ENCODE measurements around the gene NUP210L. TPM values are rescaled to one million over a fixed set of nuclear protein-coding genes. Genes with fewer than 3 reads are reported as not detected.

NUP210L gene
- total RNA-seq, 4 donors from 2014 or later, result 0.18 TPM; not detected in 3

DNA sequence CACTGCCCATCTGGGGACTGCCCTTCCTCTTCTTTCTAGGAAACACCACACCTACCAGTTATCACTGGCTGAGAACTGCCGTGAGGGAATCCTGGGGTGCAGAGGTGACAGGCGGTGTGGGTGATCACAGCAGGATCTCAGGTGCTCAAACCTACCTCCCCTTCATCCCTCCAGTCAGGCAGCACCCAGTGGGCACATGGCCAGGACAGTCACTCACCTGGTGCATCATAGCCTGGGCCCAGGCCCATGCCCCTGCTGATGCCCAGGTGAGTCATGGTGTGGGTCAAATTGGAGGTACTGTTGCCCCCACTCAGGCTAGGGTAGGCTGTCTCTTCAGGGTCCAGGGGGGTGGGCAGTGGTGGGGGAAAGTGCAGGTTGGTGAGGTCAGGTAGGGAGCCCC, 203.1 kb downstream of the NUP210L start:
- Histone ChIP-seq H3K27ac (no peak overlapping the region), H3K36me3 (peaks cover 0 to 78% (median 0%) of the 10 kb centered on the region in 3 donors), H3K4me3 (no peak overlapping the region), H3K27me3 (no peaks in the 10 kb centered on the region), H3K9me3 (no peaks in the 10 kb centered on the region), H3K4me1 (peaks cover 0 to 15% (median 10%) of the 10 kb centered on the region in 4 donors)
- no peak for DNase-seq
- TF ChIP-seq, protein P1, sequence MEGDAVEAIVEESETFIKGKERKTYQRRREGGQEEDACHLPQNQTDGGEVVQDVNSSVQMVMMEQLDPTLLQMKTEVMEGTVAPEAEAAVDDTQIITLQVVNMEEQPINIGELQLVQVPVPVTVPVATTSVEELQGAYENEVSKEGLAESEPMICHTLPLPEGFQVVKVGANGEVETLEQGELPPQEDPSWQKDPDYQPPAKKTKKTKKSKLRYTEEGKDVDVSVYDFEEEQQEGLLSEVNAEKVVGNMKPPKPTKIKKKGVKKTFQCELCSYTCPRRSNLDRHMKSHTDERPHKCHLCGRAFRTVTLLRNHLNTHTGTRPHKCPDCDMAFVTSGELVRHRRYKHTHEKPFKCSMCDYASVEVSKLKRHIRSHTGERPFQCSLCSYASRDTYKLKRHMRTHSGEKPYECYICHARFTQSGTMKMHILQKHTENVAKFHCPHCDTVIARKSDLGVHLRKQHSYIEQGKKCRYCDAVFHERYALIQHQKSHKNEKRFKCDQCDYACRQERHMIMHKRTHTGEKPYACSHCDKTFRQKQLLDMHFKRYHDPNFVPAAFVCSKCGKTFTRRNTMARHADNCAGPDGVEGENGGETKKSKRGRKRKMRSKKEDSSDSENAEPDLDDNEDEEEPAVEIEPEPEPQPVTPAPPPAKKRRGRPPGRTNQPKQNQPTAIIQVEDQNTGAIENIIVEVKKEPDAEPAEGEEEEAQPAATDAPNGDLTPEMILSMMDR (IDR thresholded peaks at IDR 0.05), result no peak
- TF ChIP-seq POLR2A (IDR thresholded peaks at IDR 0.05), result no peak

GRCh38 chr1:153951183-153951582, 203.7 kb downstream of the NUP210L start:
- Histone ChIP-seq H3K9me3 (no peaks in the 10 kb centered on the region), H3K27ac (no peak overlapping the region), H3K4me3 (no peak overlapping the region), H3K27me3 (no peaks in the 10 kb centered on the region), H3K4me1 (peaks cover 0 to 13% (median 6%) of the 10 kb centered on the region in 4 donors), H3K36me3 (peaks cover 0 to 78% (median 0%) of the 10 kb centered on the region in 3 donors)
- DNase-seq, result no peak
- TF ChIP-seq, protein P1 (IDR thresholded peaks at IDR 0.05), result no peak
- TF ChIP-seq POLR2A (IDR thresholded peaks at IDR 0.05), result no peak

DNA sequence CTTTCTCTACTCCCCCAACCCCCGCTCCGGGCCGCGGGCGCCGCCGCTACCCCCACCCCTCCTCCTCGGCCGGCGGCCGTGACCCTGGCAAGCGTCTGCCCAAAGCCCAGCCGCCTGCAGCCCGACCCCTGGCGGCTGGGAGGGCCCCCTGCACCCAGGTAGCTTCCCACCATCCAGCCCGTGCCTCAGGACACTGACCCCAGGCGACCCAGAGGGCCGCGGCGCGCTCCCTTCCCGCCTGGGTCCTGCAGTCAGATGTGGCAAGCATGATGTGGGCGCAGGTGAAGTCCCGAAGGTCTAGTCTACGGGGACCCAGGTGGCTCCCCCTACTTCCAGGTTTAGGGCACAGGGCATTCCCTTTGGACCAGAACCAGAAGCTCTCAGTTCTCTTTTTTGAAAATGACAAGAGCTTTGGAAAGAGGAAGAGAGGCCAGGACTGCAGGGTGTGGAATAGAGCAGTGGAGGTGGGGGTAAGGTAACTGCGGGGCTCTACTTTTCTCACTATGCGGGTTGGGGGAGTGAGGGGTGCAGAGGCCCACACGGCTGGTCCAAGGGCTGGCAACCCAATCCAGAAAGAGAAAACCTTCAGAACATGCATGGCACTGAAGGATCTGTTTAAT, 208.1 kb downstream of the NUP210L start, which contains the start of gene DENND4B:
TSS of gene DENND4B (minus strand) at position 97 of the 620 bp plus-strand sequence. CDS start 2,344 bp downstream, outside the sequence.
- Histone ChIP-seq H3K9me3 (no peaks in the 10 kb centered on the region), H3K4me3 (peak within 1 kb of the TSS; percentile 89 to 99 (median 98)), H3K27ac (peak within 1 kb of the TSS; percentile 97 to 100 (median 99)), H3K4me1 (peaks cover 0 to 21% (median 8%) of the 10 kb centered on the region in 4 donors), H3K27me3 (no peaks in the 10 kb centered on the region), H3K36me3 (peaks cover 0 to 62% (median 0%) of the 10 kb centered on the region in 3 donors)
- TF ChIP-seq POLR2A (IDR thresholded peaks at IDR 0.05), result no peak
- TF ChIP-seq, protein P1 (IDR thresholded peaks at IDR 0.05), result peak; percentile 86 to 98 (median 89)
- DNase-seq, result peak; percentile 74 to 91 (median 88)

GRCh38 chr1:153945795-153946621, 208.9 kb downstream of the NUP210L start:
- Histone ChIP-seq H3K27ac (peak overlapping the region; percentile 97 to 100 (median 99)), H3K36me3 (peaks cover 0 to 62% (median 0%) of the 10 kb centered on the region in 3 donors), H3K9me3 (no peaks in the 10 kb centered on the region), H3K27me3 (no peaks in the 10 kb centered on the region), H3K4me1 (peaks cover 0 to 21% (median 8%) of the 10 kb centered on the region in 4 donors), H3K4me3 (peak overlapping the region; percentile 89 to 99 (median 98))
- DNase-seq, result peak; percentile 91 to 96 (median 92)
- TF ChIP-seq, protein P1 (IDR thresholded peaks at IDR 0.05), result no peak
- TF ChIP-seq POLR2A (IDR thresholded peaks at IDR 0.05), result peak; percentile 59 to 68

DNA sequence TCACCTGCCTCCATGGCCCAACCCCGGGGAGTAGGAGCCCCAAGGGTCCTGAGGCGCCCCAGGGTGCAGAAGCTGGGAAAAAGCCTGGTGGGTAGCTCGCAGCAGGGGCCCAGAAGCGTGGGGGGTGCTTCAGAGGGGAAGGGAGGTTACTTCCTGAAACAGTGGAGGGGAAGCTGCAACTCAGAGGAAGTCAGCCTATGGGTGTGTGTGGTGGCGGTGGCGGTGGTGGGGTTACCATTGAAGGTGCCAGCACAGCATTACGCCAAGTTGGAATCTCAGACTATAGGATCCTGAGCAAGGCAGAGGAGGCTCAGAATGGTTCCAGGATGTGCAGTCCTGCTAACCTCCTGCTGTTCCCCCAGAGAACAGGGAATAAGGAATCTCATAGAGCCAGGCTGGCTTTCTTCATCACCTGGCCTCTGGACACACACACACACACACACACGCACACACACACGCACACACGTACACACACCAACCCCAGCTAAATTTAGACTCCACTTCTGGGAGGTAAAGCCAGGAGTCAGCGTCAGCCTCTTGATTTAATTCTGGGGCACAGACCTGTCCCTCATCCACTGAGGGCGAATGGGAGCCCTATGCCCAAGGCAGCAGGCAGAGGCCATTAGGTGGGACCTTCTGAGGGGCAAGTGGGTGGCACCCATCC, 209.6 kb downstream of the NUP210L start:
- H3K4me1 ChIP-seq, result peaks cover 0 to 21% (median 8%) of the 10 kb centered on the region in 4 donors
- H3K27me3 ChIP-seq, result no peaks in the 10 kb centered on the region
- TF ChIP-seq, protein P1 (IDR thresholded peaks at IDR 0.05), result no peak
- no peak for TF ChIP-seq POLR2A (IDR thresholded peaks at IDR 0.05)
- peaks cover 0 to 62% (median 0%) of the 10 kb centered on the region in 3 donors for H3K36me3 ChIP-seq
- peak overlapping the region; percentile 89 to 99 (median 98) for H3K4me3 ChIP-seq
- peak; percentile 63 to 89 (median 84) for DNase-seq
- peak overlapping the region; percentile 97 to 100 (median 99) for H3K27ac ChIP-seq
- no peaks in the 10 kb centered on the region for H3K9me3 ChIP-seq
